Memory B cell (primary cell): ENCODE data around the gene SASH1.

Experiments
- ATAC-seq: fragments of 150-1000 bp; cut with Tn5 transposase; 2 replicates; pipeline ENCODE4 v1.10.0; 2021; ENCODE audit warnings: low read depth, mild to moderate bottlenecking, moderate library complexity
- DNase-seq, 2 donors: peaks; one replicate each; pipeline ENCODE4 v3.0.0; 2022; ENCODE audit warnings: low spot score in 2 of 2
- H3K27ac Mint-ChIP-seq: one replicate; pipeline ENCODE4 v1.8.0; 2022; ENCODE audit warnings: mild to moderate bottlenecking, moderate library complexity, mixed read lengths
- H3K27me3 Mint-ChIP-seq: one replicate; pipeline ENCODE4 v1.8.0; 2022; ENCODE audit warnings: mixed read lengths
- H3K36me3 Mint-ChIP-seq: one replicate; pipeline ENCODE4 v1.8.0; 2022; ENCODE audit warnings: mild to moderate bottlenecking, mixed read lengths
- H3K4me1 Mint-ChIP-seq: one replicate; pipeline ENCODE4 v1.8.0; 2022; ENCODE audit warnings: mixed read lengths
- H3K4me3 Mint-ChIP-seq: one replicate; pipeline ENCODE4 v1.8.0; 2022; ENCODE audit warnings: mild to moderate bottlenecking, moderate library complexity, mixed read lengths
- H3K9me3 Mint-ChIP-seq: one replicate; pipeline ENCODE4 v1.8.0; 2022; ENCODE audit warnings: mixed read lengths

Gene SASH1

DNA sequence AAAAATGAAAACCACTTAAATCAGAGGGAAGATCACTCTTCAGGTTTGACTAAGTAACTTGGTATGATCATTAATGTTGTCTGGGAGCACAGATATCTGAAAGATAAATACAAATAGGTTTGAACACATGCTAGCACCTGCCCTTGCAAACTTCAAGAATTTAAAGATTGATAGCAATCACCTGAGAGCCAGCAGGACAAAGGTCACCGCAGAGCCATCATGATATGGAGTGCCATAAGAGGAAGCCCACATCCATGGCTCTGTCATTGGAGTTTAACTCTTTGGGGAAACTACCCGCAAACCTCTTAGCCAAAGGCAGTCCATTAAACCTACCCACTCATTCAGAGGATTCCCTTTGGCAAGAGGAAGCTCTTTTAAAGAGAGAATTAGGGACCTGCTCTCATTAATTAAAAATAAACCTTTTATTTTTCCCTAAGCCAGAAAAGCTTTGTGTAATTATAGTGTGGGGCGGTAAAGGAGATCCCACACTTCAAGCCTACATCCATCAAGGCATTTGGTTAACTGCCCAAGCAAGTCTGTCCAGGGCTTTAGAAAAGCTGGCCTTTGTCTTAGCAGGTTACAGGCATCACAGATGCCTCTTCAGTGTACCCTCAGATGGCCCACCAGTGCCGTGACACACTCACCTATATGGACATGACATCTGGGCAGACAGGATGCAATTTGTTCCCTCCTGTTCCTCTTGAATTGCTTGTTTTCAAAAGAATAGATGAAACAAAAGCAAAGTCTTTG is 73.0 kb downstream of the SASH1 start:
- Mint-ChIP-seq H3K4me1 (no peaks in the 10 kb centered on the region), H3K9me3 (no peaks in the 10 kb centered on the region), H3K36me3 (no peaks in the 10 kb centered on the region), H3K27ac (no peak overlapping the region), H3K4me3 (no peak overlapping the region), H3K27me3 (peaks cover 11% of the 10 kb centered on the region)
- ATAC-seq (no peak), DNase-seq (no peak)

DNA sequence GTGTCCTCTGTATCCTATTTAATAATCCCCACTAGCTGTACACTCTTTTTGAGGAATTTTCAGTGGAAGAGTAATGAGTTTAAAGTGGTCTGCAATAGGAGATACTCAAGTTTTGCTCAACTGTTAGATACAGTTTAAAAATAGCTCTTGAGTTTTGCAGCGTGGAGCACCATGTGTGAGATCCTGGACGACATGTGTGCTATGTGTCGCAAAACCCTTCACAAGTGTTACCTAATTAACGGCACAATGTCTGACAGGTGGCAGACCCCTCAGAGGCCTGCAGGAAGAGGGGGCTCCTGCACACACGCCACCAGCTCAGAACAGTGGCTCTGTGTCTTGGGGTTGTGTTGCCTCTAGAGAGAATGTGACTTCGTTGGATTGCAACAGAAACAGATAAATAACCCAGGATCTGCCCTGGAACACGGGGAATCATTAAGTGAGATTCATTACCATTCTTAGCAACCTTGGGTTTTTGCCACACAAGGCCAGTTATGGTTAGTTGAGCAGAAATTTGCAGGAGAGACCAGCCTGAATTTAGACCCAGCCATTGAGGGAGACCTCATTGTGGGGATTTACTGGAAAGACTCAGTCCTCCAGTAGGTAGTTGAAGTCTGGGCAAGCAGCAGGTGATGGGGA is 73.8 kb downstream of the SASH1 start:
- DNase-seq (no peak), ATAC-seq (no peak)
- Mint-ChIP-seq H3K4me1 (no peaks in the 10 kb centered on the region), H3K27me3 (peaks cover 11% of the 10 kb centered on the region), H3K36me3 (no peaks in the 10 kb centered on the region), H3K27ac (no peak overlapping the region), H3K9me3 (no peaks in the 10 kb centered on the region), H3K4me3 (no peak overlapping the region)

DNA sequence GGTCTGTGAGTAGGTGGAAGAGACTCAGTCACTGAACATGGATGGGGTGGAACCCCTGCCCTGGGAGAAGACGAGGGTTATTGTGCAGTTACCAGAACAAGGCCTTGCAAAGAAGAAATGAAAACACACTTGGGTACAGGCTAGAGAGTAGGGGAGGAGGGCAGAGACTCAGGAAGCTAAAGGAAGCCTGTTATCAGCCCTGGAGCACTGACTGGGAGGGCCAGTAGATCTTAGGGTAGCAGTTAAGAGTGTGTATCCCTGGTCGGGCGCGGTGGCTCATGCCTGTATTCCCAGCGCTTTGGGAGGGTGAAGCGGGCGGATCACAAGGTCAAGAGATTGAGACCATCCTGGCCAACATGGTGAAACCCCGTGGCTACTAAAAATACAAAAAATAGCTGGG is 74.4 kb downstream of the SASH1 start:
- peaks cover 11% of the 10 kb centered on the region for H3K27me3 Mint-ChIP-seq
- no peaks in the 10 kb centered on the region for H3K4me1 Mint-ChIP-seq
- DNase-seq = no peak
- no peaks in the 10 kb centered on the region for H3K36me3 Mint-ChIP-seq
- no peak overlapping the region for H3K27ac Mint-ChIP-seq
- no peaks in the 10 kb centered on the region for H3K9me3 Mint-ChIP-seq
- no peak for ATAC-seq
- no peak overlapping the region for H3K4me3 Mint-ChIP-seq

- Mint-ChIP-seq H3K27me3 (peaks cover 5% of the 10 kb centered on the region), H3K36me3 (no peaks in the 10 kb centered on the region), H3K4me1 (no peaks in the 10 kb centered on the region), H3K4me3 (no peak overlapping the region), H3K27ac (no peak overlapping the region), H3K9me3 (no peaks in the 10 kb centered on the region)
- ATAC-seq = no peak
- DNase-seq = no peak
These were observed 76.8 kb downstream of the SASH1 start for GRCh38 chr6:148419430-148419829.

DNA sequence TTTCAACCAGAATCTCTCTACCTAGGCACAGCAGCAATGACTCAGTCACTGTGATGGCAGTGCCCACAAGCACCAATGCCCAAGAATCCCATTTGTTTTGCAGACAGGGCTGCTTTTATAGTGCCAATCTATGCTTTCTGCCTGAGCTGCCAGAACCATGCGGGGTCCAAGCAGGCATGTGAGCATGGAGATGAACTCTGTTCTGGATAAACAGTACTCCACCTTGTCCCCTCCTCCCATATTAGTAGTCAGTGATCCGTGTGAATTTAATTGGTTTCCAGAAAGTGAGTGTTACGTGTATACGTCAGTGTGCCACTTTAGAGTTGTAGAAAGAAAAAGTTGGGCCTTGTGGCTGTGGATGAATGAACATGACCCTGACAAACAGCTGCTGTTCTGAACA is 79.4 kb downstream of the SASH1 start:
- Mint-ChIP-seq H3K4me1 (no peaks in the 10 kb centered on the region), H3K36me3 (no peaks in the 10 kb centered on the region), H3K27ac (no peak overlapping the region), H3K27me3 (peaks cover 12% of the 10 kb centered on the region), H3K4me3 (no peak overlapping the region), H3K9me3 (no peaks in the 10 kb centered on the region)
- DNase-seq (no peak), ATAC-seq (no peak)

- no peaks in the 10 kb centered on the region for H3K9me3 Mint-ChIP-seq
- no peaks in the 10 kb centered on the region for H3K4me1 Mint-ChIP-seq
- no peak for DNase-seq
- no peak overlapping the region for H3K27ac Mint-ChIP-seq
- H3K4me3 Mint-ChIP-seq = no peak overlapping the region
- peaks cover 9% of the 10 kb centered on the region for H3K27me3 Mint-ChIP-seq
- no peaks in the 10 kb centered on the region for H3K36me3 Mint-ChIP-seq
- ATAC-seq = no peak
These were observed 80.5 kb downstream of the SASH1 start for GRCh38 chr6:148423133-148423532.

DNA sequence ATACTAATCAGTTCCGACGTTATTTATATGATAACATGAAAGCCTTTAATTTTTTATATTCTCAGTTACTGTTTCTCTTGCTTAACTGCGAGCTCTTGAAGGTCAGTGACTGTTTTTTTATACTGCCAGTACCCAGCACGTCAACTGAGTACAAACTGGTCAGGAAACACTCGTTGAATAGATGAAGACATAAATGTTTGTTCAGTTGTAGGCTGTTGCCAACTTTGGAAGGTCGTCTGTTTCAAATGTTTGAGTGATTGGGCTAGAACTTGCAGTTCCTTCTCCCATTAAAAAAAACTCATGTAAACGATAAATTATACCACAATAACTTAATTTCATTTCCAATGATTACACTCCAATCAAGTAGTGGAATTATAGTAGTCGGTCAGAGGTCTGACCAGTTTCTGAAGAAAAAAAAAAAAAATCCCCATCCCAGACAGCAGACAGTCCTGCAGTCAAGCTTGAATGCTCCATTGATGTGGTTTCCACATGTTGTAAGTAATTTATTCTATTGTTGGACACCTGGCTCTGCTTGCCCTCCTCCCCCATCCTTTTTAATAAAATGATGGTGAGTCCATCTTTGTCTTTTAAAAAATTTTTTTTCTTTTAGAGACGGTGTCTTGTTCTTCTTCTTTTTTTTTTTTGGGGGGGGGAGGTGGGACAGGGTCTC is 81.1 kb downstream of the SASH1 start:
- H3K4me3 Mint-ChIP-seq = no peak overlapping the region
- ATAC-seq = no peak
- peaks cover 9% of the 10 kb centered on the region for H3K27me3 Mint-ChIP-seq
- no peaks in the 10 kb centered on the region for H3K4me1 Mint-ChIP-seq
- no peaks in the 10 kb centered on the region for H3K36me3 Mint-ChIP-seq
- no peaks in the 10 kb centered on the region for H3K9me3 Mint-ChIP-seq
- H3K27ac Mint-ChIP-seq = no peak overlapping the region
- no peak for DNase-seq

DNA sequence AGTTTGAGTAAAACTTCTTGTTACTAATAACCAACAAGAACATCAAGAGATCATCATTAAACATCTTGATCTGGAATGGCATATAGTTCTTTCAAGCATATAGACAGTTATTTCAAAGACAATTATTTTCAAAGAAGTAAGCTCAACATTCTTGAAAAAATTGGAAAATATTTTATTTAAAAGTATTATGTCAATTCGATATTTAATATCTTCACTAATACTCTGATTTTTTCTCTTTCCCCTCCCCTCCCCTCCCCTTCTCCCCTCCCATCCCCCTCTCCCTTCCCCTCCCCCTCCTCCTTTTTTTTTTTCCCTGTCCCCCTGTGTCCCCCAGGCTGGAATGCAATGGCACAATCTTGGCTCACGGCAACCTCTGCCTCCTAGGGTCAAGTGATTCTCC is 82.8 kb downstream of the SASH1 start:
- Mint-ChIP-seq H3K36me3 (no peaks in the 10 kb centered on the region), H3K9me3 (no peaks in the 10 kb centered on the region), H3K4me3 (no peak overlapping the region), H3K27ac (no peak overlapping the region), H3K4me1 (no peaks in the 10 kb centered on the region), H3K27me3 (peaks cover 9% of the 10 kb centered on the region)
- ATAC-seq (no peak), DNase-seq (no peak)

DNA sequence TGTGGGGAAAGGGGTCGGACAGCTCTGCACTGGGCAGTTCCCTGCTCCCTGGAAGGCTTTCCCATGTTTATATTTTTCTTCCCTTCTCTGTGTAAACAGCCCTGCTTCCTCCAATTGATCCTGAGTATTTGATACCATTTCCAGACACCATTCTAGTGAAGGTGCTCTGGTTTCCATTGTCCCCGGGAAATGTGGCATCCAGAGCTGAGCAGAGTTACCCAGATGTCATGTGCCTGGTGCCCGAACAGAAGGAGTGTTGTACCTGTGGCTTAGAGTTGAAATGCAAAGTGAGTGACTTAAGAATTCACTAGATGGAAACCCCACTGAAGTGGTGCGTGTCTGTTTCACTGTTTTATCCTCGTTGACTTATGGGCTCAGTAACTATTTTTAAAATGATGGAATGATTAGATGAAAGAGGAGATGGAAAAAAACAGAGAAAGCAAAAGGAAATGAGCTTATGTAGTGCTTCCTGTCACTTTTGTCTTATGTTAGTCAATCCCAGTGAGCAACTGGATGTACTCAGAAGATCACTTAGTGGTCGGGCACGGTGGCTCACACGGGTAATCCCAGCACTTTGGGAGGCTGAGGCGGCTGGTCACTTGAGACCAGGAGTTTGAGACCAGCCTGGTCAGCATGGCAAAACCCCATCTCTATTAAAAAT is 83.8 kb downstream of the SASH1 start:
- Mint-ChIP-seq H3K4me3 (no peak overlapping the region), H3K27ac (no peak overlapping the region), H3K27me3 (peaks cover 9% of the 10 kb centered on the region), H3K9me3 (no peaks in the 10 kb centered on the region), H3K4me1 (no peaks in the 10 kb centered on the region), H3K36me3 (no peaks in the 10 kb centered on the region)
- no peak for DNase-seq
- no peak for ATAC-seq

- Mint-ChIP-seq H3K27ac (no peak overlapping the region), H3K27me3 (peaks cover 9% of the 10 kb centered on the region), H3K9me3 (no peaks in the 10 kb centered on the region), H3K36me3 (no peaks in the 10 kb centered on the region), H3K4me3 (no peak overlapping the region), H3K4me1 (no peaks in the 10 kb centered on the region)
- ATAC-seq (no peak), DNase-seq (no peak)
These were observed 84.7 kb downstream of the SASH1 start for GRCh38 chr6:148427333-148427732.

DNA sequence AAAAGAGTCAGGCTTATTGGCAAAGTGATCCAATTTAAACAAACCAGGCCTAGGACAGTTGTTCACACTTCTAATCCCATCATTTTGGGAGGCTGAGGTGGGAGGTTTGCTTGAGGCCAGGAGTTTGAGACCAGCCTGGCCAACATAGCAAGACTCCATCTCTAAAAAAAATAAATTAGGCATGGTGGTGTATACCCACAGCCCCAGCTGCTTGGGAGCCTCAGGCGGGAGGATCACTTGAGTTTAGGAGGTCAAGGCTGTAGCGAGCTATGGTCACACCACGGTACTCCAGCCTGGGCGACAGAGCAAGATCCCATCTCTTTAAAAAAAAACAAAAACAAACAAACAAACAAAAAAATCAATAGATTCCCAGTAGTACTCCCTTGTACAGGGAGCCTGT is 86.8 kb downstream of the SASH1 start:
- Mint-ChIP-seq H3K4me3 (no peak overlapping the region), H3K4me1 (no peaks in the 10 kb centered on the region), H3K9me3 (no peaks in the 10 kb centered on the region), H3K27ac (no peak overlapping the region), H3K36me3 (no peaks in the 10 kb centered on the region), H3K27me3 (peaks cover 9% of the 10 kb centered on the region)
- no peak for ATAC-seq
- no peak for DNase-seq

GRCh38 chr6:148430897-148431296 is 88.3 kb downstream of the SASH1 start:
- Mint-ChIP-seq H3K36me3 (no peaks in the 10 kb centered on the region), H3K27ac (no peak overlapping the region), H3K4me3 (no peak overlapping the region), H3K9me3 (no peaks in the 10 kb centered on the region), H3K27me3 (peaks cover 6% of the 10 kb centered on the region), H3K4me1 (no peaks in the 10 kb centered on the region)
- DNase-seq = no peak
- ATAC-seq = no peak

DNA sequence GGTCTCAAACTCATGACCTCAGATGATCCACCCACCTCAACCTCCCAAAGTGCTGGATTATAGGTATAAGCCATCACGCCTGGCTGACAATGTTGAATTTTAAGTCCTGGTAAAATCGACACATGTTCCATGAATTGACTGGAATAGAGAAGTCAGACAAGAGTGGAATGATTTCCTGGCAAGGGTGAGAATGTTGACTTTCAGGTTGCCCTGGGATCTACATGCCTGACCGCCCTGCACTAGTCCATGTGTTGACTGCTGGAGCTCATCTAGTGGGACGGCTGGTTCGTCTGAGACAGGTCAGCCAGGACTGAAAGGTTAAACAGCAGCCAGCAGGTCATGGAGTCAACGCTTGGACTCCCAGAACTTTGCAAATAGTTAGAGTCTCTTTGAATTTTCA is 88.8 kb downstream of the SASH1 start:
- Mint-ChIP-seq H3K9me3 (no peaks in the 10 kb centered on the region), H3K27me3 (peaks cover 3% of the 10 kb centered on the region), H3K4me1 (no peaks in the 10 kb centered on the region), H3K36me3 (no peaks in the 10 kb centered on the region), H3K27ac (no peak overlapping the region), H3K4me3 (no peak overlapping the region)
- DNase-seq (no peak), ATAC-seq (no peak)

GRCh38 chr6:148431840-148432239 is 89.2 kb downstream of the SASH1 start:
- peaks cover 5% of the 10 kb centered on the region for H3K27me3 Mint-ChIP-seq
- no peaks in the 10 kb centered on the region for H3K4me1 Mint-ChIP-seq
- no peak for DNase-seq
- H3K4me3 Mint-ChIP-seq = no peak overlapping the region
- no peak for ATAC-seq
- H3K36me3 Mint-ChIP-seq = no peaks in the 10 kb centered on the region
- no peak overlapping the region for H3K27ac Mint-ChIP-seq
- no peaks in the 10 kb centered on the region for H3K9me3 Mint-ChIP-seq
